ENCODE results near the gene RAD51D. TPM values are rescaled to one million over a fixed set of nuclear protein-coding genes. Genes with fewer than 3 reads are reported as not detected.

Gene RAD51D
- total and polyA plus RNA-seq, 10 of the 15 experiments (the other 5 are each of a cell fraction or from before 2014, with no cell fraction given) = 2.6 to 29.3 (median 13.5) TPM

DNA sequence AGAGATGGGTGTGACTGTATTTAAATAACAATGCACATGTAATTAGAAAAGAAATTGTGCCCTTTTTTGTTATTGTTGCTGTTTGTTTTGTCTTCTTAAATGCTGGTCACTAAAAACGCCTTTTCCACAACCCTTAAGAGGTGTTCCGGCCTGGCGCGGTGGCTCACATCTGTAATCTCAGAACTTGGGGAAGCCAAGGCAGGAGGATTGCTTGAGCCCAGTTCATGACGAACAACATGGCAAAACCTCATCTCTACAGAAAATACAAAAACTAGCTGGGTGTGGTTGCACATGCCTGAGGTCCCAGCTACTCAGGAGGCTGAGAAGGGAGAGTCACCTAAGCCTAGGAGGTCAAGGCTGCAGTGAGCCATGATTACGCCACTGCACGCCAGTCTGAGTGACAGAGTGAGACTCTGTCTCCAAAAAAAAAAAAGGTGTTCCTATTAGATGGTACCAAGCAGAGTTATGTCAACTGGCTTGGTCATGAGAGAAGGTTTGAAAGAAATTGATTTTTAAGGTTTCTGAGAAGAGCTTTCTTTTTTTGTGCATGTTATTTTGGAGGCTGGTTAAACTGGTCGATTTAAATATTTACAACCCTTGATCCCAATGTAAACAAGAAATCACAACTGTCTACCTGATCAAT lies 32.6 kb downstream of the RAD51D start:
- ATAC-seq (0 out of 3 replicates have a peak, but pooled peaks have one; percentile 2), FAIRE-seq (no peak), DNase-seq (ENCODE audit: low read depth, low spot score) (no peak)
- Histone ChIP-seq H3K9me3 (replicated peaks; ENCODE audit: control insufficient read depth, insufficient read depth, low read length) (no peaks in the 10 kb centered on the region), H3K79me2 (ENCODE audit: control insufficient read depth, insufficient read depth, low read length) (peaks cover 66% of the 10 kb centered on the region), H3K4me2 (ENCODE audit: control insufficient read depth, insufficient read depth) (peak overlapping the region; percentile 73), H2AFZ (ENCODE audit: control insufficient read depth, low read depth, low read length) (no peak overlapping the region), H3K4me1 (ENCODE audit: control insufficient read depth, insufficient read depth, low read length) (peaks cover 25% of the 10 kb centered on the region), H3K4me3 (peak overlapping the region; percentile 80), H3K27ac (ENCODE audit: control insufficient read depth, insufficient read depth) (peak overlapping the region; percentile 96), H4K20me1 (ENCODE audit: control insufficient read depth, insufficient read depth) (no peaks in the 10 kb centered on the region), H3K27me3 (replicated peaks in 1 of 2; ENCODE audit: control insufficient read depth in 2 of 2, insufficient read depth in 2 of 2, low read length in 1 of 2) (no peaks in the 10 kb centered on the region), H3K9ac (ENCODE audit: control insufficient read depth, insufficient read depth, low read length) (peak overlapping the region; percentile 95), H3K36me3 (ENCODE audit: control insufficient read depth in 2 of 2, insufficient read depth in 2 of 2, low read length in 1 of 2) (no peaks in the 10 kb centered on the region; a peak in 1 of 4 replicates)
- ChIA-PET CTCF (interaction anchor here (0.8 to 3.0 kb wide), 9 partner anchors 9 to 46 kb away, joined by 3 to 23 read pairs (median 7); partner anchors contain the start of gene RFFL), SMC1A (ENCODE audit: uncharacterized antibody, unreplicated experiment) (interaction anchor here (1.5 to 14.7 kb wide), 5 partner anchors 21 to 64 kb away, joined by 3 to 534 read pairs (median 12); partner anchors contain the start of genes RAD51D and RFFL), POLR2A (interaction anchor here (0.7 to 5.0 kb wide), 8 partner anchors 11 to 460 kb away, joined by 3 to 115 read pairs (median 6); partner anchors contain the start of genes CCT6B, RFFL and ZNF830), RAD21 (ENCODE audit: unreplicated experiment) (interaction anchor here (1.1 to 17.8 kb wide), 9 partner anchors 19 to 449 kb away, joined by 3 to 452 read pairs (median 6); partner anchors contain the start of gene RFFL)
- BruUV-seq (replicated peaks) = no TSS peak
- intact Hi-C loops (cut with micrococcal nuclease; ENCODE audit: unreplicated experiment) = loop anchor here (5.0 kb wide), 1 partner anchor 105 kb away; the partner anchor contains the start of gene LIG3
- WGBS (ENCODE audit: insufficient coverage, insufficient replicate concordance, low lambda C conversion rate, missing lambda C conversion rate) = 51% methylated on average over 8 of the region's 8 CpGs
- in situ Hi-C loops (cut with MboI) = no loop called here
- TF ChIP-seq MTA3 (IDR thresholded peaks at IDR 0.05; ENCODE audit: borderline replicate concordance, low read length) = no peak
- no peak for TF ChIP-seq POU2F2 (IDR thresholded peaks at IDR 0.05; ENCODE audit: borderline replicate concordance, low read depth, low read length)
- TF ChIP-seq YBX1 (IDR thresholded peaks at IDR 0.05) = no peak
- TF ChIP-seq PBX3 (IDR thresholded peaks at IDR 0.05; ENCODE audit: insufficient replicate concordance, low read depth, low read length) = peak; percentile 70
- no peak for TF ChIP-seq SKIL (IDR thresholded peaks at IDR 0.05; ENCODE audit: low read depth, poor library complexity, severe bottlenecking)
- TF ChIP-seq BHLHE40 (IDR thresholded peaks at IDR 0.05; ENCODE audit: borderline replicate concordance in 1 of 2, low read depth in 2 of 2, low read length in 1 of 2) = peak in 1 of 2 experiments; percentile 47; a peak in 1 of 4 replicates
- TF ChIP-seq KDM1A (IDR thresholded peaks at IDR 0.05; ENCODE audit: borderline replicate concordance) = no peak
- no peak for TF ChIP-seq ZSCAN29 (IDR thresholded peaks at IDR 0.05)
- TF ChIP-seq, protein P1, sequence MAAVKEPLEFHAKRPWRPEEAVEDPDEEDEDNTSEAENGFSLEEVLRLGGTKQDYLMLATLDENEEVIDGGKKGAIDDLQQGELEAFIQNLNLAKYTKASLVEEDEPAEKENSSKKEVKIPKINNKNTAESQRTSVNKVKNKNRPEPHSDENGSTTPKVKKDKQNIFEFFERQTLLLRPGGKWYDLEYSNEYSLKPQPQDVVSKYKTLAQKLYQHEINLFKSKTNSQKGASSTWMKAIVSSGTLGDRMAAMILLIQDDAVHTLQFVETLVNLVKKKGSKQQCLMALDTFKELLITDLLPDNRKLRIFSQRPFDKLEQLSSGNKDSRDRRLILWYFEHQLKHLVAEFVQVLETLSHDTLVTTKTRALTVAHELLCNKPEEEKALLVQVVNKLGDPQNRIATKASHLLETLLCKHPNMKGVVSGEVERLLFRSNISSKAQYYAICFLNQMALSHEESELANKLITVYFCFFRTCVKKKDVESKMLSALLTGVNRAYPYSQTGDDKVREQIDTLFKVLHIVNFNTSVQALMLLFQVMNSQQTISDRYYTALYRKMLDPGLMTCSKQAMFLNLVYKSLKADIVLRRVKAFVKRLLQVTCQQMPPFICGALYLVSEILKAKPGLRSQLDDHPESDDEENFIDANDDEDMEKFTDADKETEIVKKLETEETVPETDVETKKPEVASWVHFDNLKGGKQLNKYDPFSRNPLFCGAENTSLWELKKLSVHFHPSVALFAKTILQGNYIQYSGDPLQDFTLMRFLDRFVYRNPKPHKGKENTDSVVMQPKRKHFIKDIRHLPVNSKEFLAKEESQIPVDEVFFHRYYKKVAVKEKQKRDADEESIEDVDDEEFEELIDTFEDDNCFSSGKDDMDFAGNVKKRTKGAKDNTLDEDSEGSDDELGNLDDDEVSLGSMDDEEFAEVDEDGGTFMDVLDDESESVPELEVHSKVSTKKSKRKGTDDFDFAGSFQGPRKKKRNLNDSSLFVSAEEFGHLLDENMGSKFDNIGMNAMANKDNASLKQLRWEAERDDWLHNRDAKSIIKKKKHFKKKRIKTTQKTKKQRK (IDR thresholded peaks at IDR 0.05; ENCODE audit: low read depth, low read length) = no peak
- TF ChIP-seq RCOR1 (conservative IDR thresholded peaks at IDR 0.05; ENCODE audit: low read depth, low read length) = no peak
- TF ChIP-seq, protein P2, sequence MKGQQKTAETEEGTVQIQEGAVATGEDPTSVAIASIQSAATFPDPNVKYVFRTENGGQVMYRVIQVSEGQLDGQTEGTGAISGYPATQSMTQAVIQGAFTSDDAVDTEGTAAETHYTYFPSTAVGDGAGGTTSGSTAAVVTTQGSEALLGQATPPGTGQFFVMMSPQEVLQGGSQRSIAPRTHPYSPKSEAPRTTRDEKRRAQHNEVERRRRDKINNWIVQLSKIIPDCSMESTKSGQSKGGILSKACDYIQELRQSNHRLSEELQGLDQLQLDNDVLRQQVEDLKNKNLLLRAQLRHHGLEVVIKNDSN (IDR thresholded peaks at IDR 0.05; ENCODE audit: borderline replicate concordance, extremely low read length, insufficient read depth, low read depth, low read length) = no peak
- TF ChIP-seq MYC (IDR thresholded peaks at IDR 0.05; ENCODE audit: insufficient read depth, insufficient read length, insufficient replicate concordance, low read length, severe bottlenecking) = no peak
- TF ChIP-seq POLR2AphosphoS5 (IDR thresholded peaks at IDR 0.05; ENCODE audit: low read length) = peak; percentile 58; the same call in 1 of the 2 replicates
- TF ChIP-seq ASH2L (IDR thresholded peaks at IDR 0.05; ENCODE audit: borderline replicate concordance, low read depth) = no peak
